Cardiac fibroblast (primary cell): ENCODE data around the gene DNAJB4.
"Not testable (repeated sequence)": the region's sequence is repeated elsewhere in the genome, so short reads cannot be mapped to it uniquely, and the experiment has no call there.

ENCODE experiments used
- DNase-seq, 2 donors: peaks; one replicate each; pipeline versions ENCODE4 v3.0.0 to v3.0.0-alpha.2; 2010; ENCODE audit warnings: low read depth in 2 of 2
- H3K4me3 ChIP-seq, 2 donors: replicated peaks in 1 of 2; 1 replicate in 1 of 2; 2 replicates in 1 of 2; pipeline ENCODE4 v1.5.1; 2011; ENCODE audit warnings: low read depth in 2 of 2, low read length in 2 of 2, mild to moderate bottlenecking in 2 of 2, moderate library complexity in 1 of 2
- CTCF ChIP-seq: IDR thresholded peaks from one replicate; pipeline ENCODE4 v1.5.1; 2011; ENCODE audit warnings: low read depth, mild to moderate bottlenecking, low read length, inconsistent platforms

The DNAJB4 gene

GRCh38 chr1:78009836-78010235 lies 5.1 kb downstream of the DNAJB4 start:
- no peak for TF ChIP-seq CTCF
- DNase-seq: peak in 1 of 2 donors; percentile 53
- peak overlapping the region in 1 of 2 donors; percentile 45 for H3K4me3 ChIP-seq

- peak overlapping the region in 1 of 2 donors; percentile 7 for H3K4me3 ChIP-seq
- no peak for TF ChIP-seq CTCF
- DNase-seq: no peak
Measured at GRCh38 chr1:78011050-78011449, 6.3 kb downstream of the DNAJB4 start.

- no peak for TF ChIP-seq CTCF
- DNase-seq: no peak
- no peak overlapping the region for H3K4me3 ChIP-seq
Measured at GRCh38 chr1:78015148-78015547, 10.4 kb downstream of the DNAJB4 start.

- no peak overlapping the region for H3K4me3 ChIP-seq
- no peak for DNase-seq
- TF ChIP-seq CTCF: no peak
Measured at GRCh38 chr1:78019024-78019423, 14.3 kb downstream of the DNAJB4 start.

- DNase-seq, H3K4me3 ChIP-seq: not testable (repeated sequence)
Measured at GRCh38 chr1:78021134-78021533, 16.4 kb downstream of the DNAJB4 start.

GRCh38 chr1:78029793-78030192 lies 25.1 kb downstream of the DNAJB4 start:
- no peak for TF ChIP-seq CTCF
- no peak for DNase-seq
- no peak overlapping the region for H3K4me3 ChIP-seq

GRCh38 chr1:78032996-78033796 lies 28.5 kb downstream of the DNAJB4 start:
- DNase-seq: peak in 1 of 2 donors; percentile 54
- H3K4me3 ChIP-seq: no peak overlapping the region
- no peak for TF ChIP-seq CTCF
